Measurements from ENCODE around the gene FBXL17.

DNA sequence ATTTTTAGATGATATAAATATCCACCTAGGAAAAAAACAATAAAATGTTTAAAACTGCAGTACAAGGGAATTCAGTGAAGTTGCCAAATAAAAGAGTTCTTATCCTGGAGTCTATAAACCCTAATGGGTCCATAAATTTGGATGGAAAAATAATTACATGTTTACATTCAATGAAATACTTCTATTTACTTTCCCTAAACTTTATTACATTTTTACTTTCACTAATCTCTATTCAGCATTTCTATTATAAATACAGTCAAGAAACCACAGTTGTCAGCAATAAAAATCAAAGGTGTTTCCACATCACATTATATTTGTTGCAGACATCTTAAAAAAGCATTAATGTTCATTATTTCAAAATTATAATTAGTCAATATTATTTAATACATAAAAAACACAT lies 118.6 kb downstream of the FBXL17 start:
- TF ChIP-seq POLR2AphosphoS5 (IDR thresholded peaks at IDR 0.05; ENCODE audit: low read depth, low read length) (no peak), SIN3A (IDR thresholded peaks at IDR 0.05; ENCODE audit: borderline replicate concordance, insufficient read depth, low read length) (no peak)
- TF ChIP-seq, protein P1, sequence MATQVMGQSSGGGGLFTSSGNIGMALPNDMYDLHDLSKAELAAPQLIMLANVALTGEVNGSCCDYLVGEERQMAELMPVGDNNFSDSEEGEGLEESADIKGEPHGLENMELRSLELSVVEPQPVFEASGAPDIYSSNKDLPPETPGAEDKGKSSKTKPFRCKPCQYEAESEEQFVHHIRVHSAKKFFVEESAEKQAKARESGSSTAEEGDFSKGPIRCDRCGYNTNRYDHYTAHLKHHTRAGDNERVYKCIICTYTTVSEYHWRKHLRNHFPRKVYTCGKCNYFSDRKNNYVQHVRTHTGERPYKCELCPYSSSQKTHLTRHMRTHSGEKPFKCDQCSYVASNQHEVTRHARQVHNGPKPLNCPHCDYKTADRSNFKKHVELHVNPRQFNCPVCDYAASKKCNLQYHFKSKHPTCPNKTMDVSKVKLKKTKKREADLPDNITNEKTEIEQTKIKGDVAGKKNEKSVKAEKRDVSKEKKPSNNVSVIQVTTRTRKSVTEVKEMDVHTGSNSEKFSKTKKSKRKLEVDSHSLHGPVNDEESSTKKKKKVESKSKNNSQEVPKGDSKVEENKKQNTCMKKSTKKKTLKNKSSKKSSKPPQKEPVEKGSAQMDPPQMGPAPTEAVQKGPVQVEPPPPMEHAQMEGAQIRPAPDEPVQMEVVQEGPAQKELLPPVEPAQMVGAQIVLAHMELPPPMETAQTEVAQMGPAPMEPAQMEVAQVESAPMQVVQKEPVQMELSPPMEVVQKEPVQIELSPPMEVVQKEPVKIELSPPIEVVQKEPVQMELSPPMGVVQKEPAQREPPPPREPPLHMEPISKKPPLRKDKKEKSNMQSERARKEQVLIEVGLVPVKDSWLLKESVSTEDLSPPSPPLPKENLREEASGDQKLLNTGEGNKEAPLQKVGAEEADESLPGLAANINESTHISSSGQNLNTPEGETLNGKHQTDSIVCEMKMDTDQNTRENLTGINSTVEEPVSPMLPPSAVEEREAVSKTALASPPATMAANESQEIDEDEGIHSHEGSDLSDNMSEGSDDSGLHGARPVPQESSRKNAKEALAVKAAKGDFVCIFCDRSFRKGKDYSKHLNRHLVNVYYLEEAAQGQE (IDR thresholded peaks at IDR 0.05; ENCODE audit: insufficient read depth in 1 of 2, low read depth in 2 of 2, low read length in 2 of 2) = no peak
